HepG2 (cell line): ENCODE measurements around the gene UBE4A. TPM values are rescaled to one million over a fixed set of nuclear protein-coding genes. Genes with fewer than 3 reads are reported as not detected.

Source experiments
- ARNT2 ChIP-seq: sonication (generic); formaldehyde crosslinking; IDR thresholded peaks from 2 replicates; pipeline ENCODE4 v1.8.0; 2022; ENCODE audit warnings: mild to moderate bottlenecking, low read depth, missing genetic modification reagents, moderate library complexity
- ARNTL ChIP-seq: sonication (generic); formaldehyde crosslinking; IDR thresholded peaks from 2 replicates; pipeline ENCODE4 v1.4.0; 2020; ENCODE audit warnings: mild to moderate bottlenecking, missing genetic modification reagents
- BORCS8-MEF2B ChIP-seq: sonication (generic); formaldehyde crosslinking; IDR thresholded peaks from 2 replicates; pipeline ENCODE4 v1.8.0; 2022; ENCODE audit warnings: mild to moderate bottlenecking, missing genetic modification reagents
- FOXA3 ChIP-seq: IDR thresholded peaks from 2 replicates; pipeline ENCODE4 v1.6.1; 2016; ENCODE audit warnings: missing genetic modification reagents, missing compliant biosample characterization
- KDM6A ChIP-seq: IDR thresholded peaks from 2 replicates; pipeline ENCODE4 v1.6.1; 2016; ENCODE audit warnings: low read depth
- PHF20 ChIP-seq: sonication (generic); formaldehyde crosslinking; IDR thresholded peaks from 2 replicates; pipeline ENCODE4 v1.5.0; 2020; ENCODE audit warnings: mild to moderate bottlenecking, missing genetic modification reagents
- RARG ChIP-seq: sonication (generic); formaldehyde crosslinking; IDR thresholded peaks from 2 replicates; pipeline ENCODE4 v1.4.0; 2020; ENCODE audit warnings: low read depth, mild to moderate bottlenecking, missing genetic modification reagents
- SRSF1 ChIP-seq: fragments of 200-400 bp; formaldehyde crosslinking; optimal IDR thresholded peaks from 2 replicates; pipeline ENCODE3; 2017; ENCODE audit warnings: mild to moderate bottlenecking, low read depth, low read length, moderate library complexity
- THAP9 ChIP-seq: sonication (generic); formaldehyde crosslinking; IDR thresholded peaks from 2 replicates; pipeline ENCODE4; 2020; ENCODE audit warnings: missing genetic modification reagents, mild to moderate bottlenecking, borderline replicate concordance
- ZBTB8A ChIP-seq: sonication (generic); formaldehyde crosslinking; IDR thresholded peaks from 2 replicates; pipeline ENCODE4 v1.4.0; 2020; ENCODE audit warnings: mild to moderate bottlenecking, low read depth, missing genetic modification reagents, borderline replicate concordance
- ZHX2 ChIP-seq, 2 experiments: sonication (generic) in 1 of 2; formaldehyde crosslinking in 1 of 2; IDR thresholded peaks; 2 replicates each; pipeline versions ENCODE4 v1.6.1 to v1.9.0; 2014 to 2022; ENCODE audit warnings: antibody characterized with exemption in 1 of 2, borderline replicate concordance in 1 of 2, inconsistent platforms in 1 of 2, low read depth in 1 of 2, missing genetic modification reagents in 1 of 2
- ZKSCAN5 ChIP-seq: sonication (generic); formaldehyde crosslinking; IDR thresholded peaks from 2 replicates; pipeline ENCODE4 v1.5.1; 2020; ENCODE audit warnings: mild to moderate bottlenecking, missing genetic modification reagents
- ZNF256 ChIP-seq: sonication (generic); formaldehyde crosslinking; conservative IDR thresholded peaks from 2 replicates; pipeline ENCODE4 v1.4.0; 2020; ENCODE audit warnings: missing genetic modification reagents
- ZNF280D ChIP-seq: sonication (generic); formaldehyde crosslinking; IDR thresholded peaks from 2 replicates; pipeline ENCODE4 v1.5.1; 2020; ENCODE audit warnings: mild to moderate bottlenecking, missing genetic modification reagents
- ZNF3 ChIP-seq: IDR thresholded peaks from 2 replicates; pipeline ENCODE4 v1.7.0; 2017; ENCODE audit warnings: inconsistent platforms
- ZNF326 ChIP-seq: sonication (generic); formaldehyde crosslinking; IDR thresholded peaks from 2 replicates; pipeline ENCODE4 v1.4.0; 2020; ENCODE audit warnings: missing genetic modification reagents, borderline replicate concordance
- ZNF430 ChIP-seq: sonication (generic); formaldehyde crosslinking; IDR thresholded peaks from 2 replicates; pipeline ENCODE4 v1.9.0; 2021; ENCODE audit warnings: mild to moderate bottlenecking, missing genetic modification reagents
- ZNF543 ChIP-seq: sonication (generic); formaldehyde crosslinking; IDR thresholded peaks from 2 replicates; pipeline ENCODE4 v1.4.0; 2020; ENCODE audit warnings: mild to moderate bottlenecking, missing genetic modification reagents
- polyA plus RNA-seq, 8 experiments: library from polyadenylated mRNA; depleted of rRNA in 3 of 8; stranded (reverse) in 7 of 8; unstranded in 1 of 8; fragments of >200 nt; fragmentation: Illumina TruSeq in 4 of 8; extraction: Trizol in 4 of 8; gene quantifications; 2 replicates each; pipeline versions ENCODE4 v1.2.1 to v1.2.3, GENCODE V29; 2011 to 2016; ENCODE audit warnings: low read depth in 4 of 8, missing spikeins in 1 of 8, mixed read lengths in 1 of 8; ENCODE audit not compliant: insufficient read depth in 1 of 8
- total RNA-seq, 5 experiments: library from RNA; depleted of rRNA; stranded (reverse); fragments of >200 nt; fragmentation: Illumina TruSeq; extraction: Trizol; gene quantifications; 2 replicates each; pipeline ENCODE4 v1.2.3, GENCODE V29; 2016; ENCODE audit warnings: low read depth in 1 of 5

Gene UBE4A
- total and polyA plus RNA-seq, 2 of the 13 experiments (the other 11 are each of a cell fraction or from before 2014, with no cell fraction given), result 15.1 to 32.7 TPM

- TF ChIP-seq ZKSCAN5, result no peak
- no peak for TF ChIP-seq ZBTB8A (CRISPR knock-in tag)
- peak; percentile 67; the same call in 1 of the 2 replicates for TF ChIP-seq ZNF543 (CRISPR knock-in tag)
- TF ChIP-seq ZNF326 (CRISPR knock-in tag), result no peak
- no peak for TF ChIP-seq BORCS8-MEF2B (CRISPR knock-in tag)
- TF ChIP-seq FOXA3 (CRISPR knock-in tag), result peak; percentile 52
- no peak for TF ChIP-seq ZNF3 (CRISPR knock-in tag)
- no peak for TF ChIP-seq ZNF256 (CRISPR knock-in tag)
- peak; percentile 42 for TF ChIP-seq SRSF1
- no peak for TF ChIP-seq ZNF280D (CRISPR knock-in tag)
- no peak for TF ChIP-seq ARNTL (CRISPR knock-in tag)
- TF ChIP-seq THAP9 (CRISPR knock-in tag), result peak; percentile 47; the same call in 1 of the 2 replicates
- peak; percentile 28; the same call in 1 of the 2 replicates for TF ChIP-seq ZHX2 (IDR thresholded peaks at IDR 0.05; ENCODE audit: low read depth)
- TF ChIP-seq ZHX2 (CRISPR knock-in tag; IDR thresholded peaks at IDR 0.05; ENCODE audit: borderline replicate concordance), result no peak
- no peak for TF ChIP-seq RARG (CRISPR knock-in tag)
- no peak for TF ChIP-seq ZNF430
- no peak for TF ChIP-seq KDM6A (CRISPR knock-in tag)
- peak; percentile 63 for TF ChIP-seq PHF20 (CRISPR knock-in tag)
- TF ChIP-seq ARNT2 (CRISPR knock-in tag), result no peak
Measured at GRCh38 chr11:118435893-118436624, 76.7 kb downstream of the UBE4A start, which contains the start of gene KMT2A (continued).
